Caki2 (cell line): ENCODE data around the gene FBXO27. TPM values are rescaled to one million over a fixed set of nuclear protein-coding genes. Genes with fewer than 3 reads are reported as not detected.
"Not testable (repeated sequence)": the region's sequence is repeated elsewhere in the genome, so short reads cannot be mapped to it uniquely, and the experiment has no call there.

ENCODE experiments used
- DNase-seq: peaks from one replicate; pipeline ENCODE4 v3.0.0-alpha.2; 2015; ENCODE audit warnings: low read depth
- in situ Hi-C: cut with HindIII; loops from 2 replicates; pipeline ENCODE4 v1.10.0; 2016; ENCODE audit warnings: low sequenced_read_pairs, low pct_unique_long_range_greater_than_20kb, mixed read lengths
- total RNA-seq: library from RNA; depleted of rRNA; stranded (reverse); fragments of >200 nt; shearing (Covaris generic); gene quantifications from 2 replicates; pipeline ENCODE4 v1.2.3, GENCODE V29; 2014; ENCODE audit warnings: low replicate concordance

The FBXO27 gene
- total RNA-seq, 1 experiment from 2014 or later = 28.1 TPM

- in situ Hi-C loops = no loop called here
- DNase-seq = no peak
Observed at GRCh38 chr19:39001041-39001440, 31.3 kb downstream of the FBXO27 start.

- in situ Hi-C loops, DNase-seq: not testable (repeated sequence)
Observed at GRCh38 chr19:38997576-38997975, 34.8 kb downstream of the FBXO27 start.

GRCh38 chr19:38993271-38993670, 39.1 kb downstream of the FBXO27 start:
- in situ Hi-C loops = no loop called here
- peak; percentile 62 for DNase-seq

- DNase-seq = peak; percentile 59
- in situ Hi-C loops = no loop called here
Observed at GRCh38 chr19:38990949-38991697, 41.2 kb downstream of the FBXO27 start.

- in situ Hi-C loops, DNase-seq: not testable (repeated sequence)
Observed at GRCh38 chr19:38989614-38990013, 42.7 kb downstream of the FBXO27 start.

GRCh38 chr19:38989066-38989605, 43.2 kb downstream of the FBXO27 start:
- in situ Hi-C loops = no loop called here
- peak; percentile 87 for DNase-seq

- in situ Hi-C loops, DNase-seq: not testable (repeated sequence)
Observed at GRCh38 chr19:38988627-38989026, 43.7 kb downstream of the FBXO27 start.

- DNase-seq, in situ Hi-C loops: not testable (repeated sequence)
Observed at GRCh38 chr19:38987745-38988144, 44.6 kb downstream of the FBXO27 start.

GRCh38 chr19:38985262-38985661, 47.1 kb downstream of the FBXO27 start:
- in situ Hi-C loops = no loop called here
- no peak for DNase-seq

GRCh38 chr19:38980583-38981374, 51.6 kb downstream of the FBXO27 start:
- in situ Hi-C loops = no loop called here

GRCh38 chr19:38979812-38980211, 52.5 kb downstream of the FBXO27 start:
- in situ Hi-C loops = no loop called here
- no peak for DNase-seq

More at GRCh38 chr19:38980583-38981374, 51.6 kb downstream of the FBXO27 start:
- DNase-seq = peak; percentile 27

- in situ Hi-C loops = no loop called here
- no peak for DNase-seq
Observed at GRCh38 chr19:38978326-38978689, 54.0 kb downstream of the FBXO27 start.

GRCh38 chr19:38977445-38978325, 54.7 kb downstream of the FBXO27 start:
- DNase-seq = no peak
- in situ Hi-C loops = no loop called here

GRCh38 chr19:38975861-38976271, 56.5 kb downstream of the FBXO27 start:
- peak; percentile 85 for DNase-seq
- in situ Hi-C loops = no loop called here

GRCh38 chr19:38975214-38975860, 57.0 kb downstream of the FBXO27 start, which contains the start of gene FBXO17:
FBXO17 (minus strand) TSS chr19:38975742; CDS start chr19:38950319, 25,423 bp downstream.
- in situ Hi-C loops = no loop called here

GRCh38 chr19:38974624-38975213, 57.6 kb downstream of the FBXO27 start:
- DNase-seq = no peak
- in situ Hi-C loops = no loop called here

More at GRCh38 chr19:38975214-38975860, 57.0 kb downstream of the FBXO27 start, which contains the start of gene FBXO17:
- DNase-seq = peak; percentile 89
